ENCODE data around the gene AZI2.

GRCh38 chr3:28348629-28349468, at the start of gene AZI2, which contains the start of gene ZCWPW2:
- TF ChIP-seq, protein P1, sequence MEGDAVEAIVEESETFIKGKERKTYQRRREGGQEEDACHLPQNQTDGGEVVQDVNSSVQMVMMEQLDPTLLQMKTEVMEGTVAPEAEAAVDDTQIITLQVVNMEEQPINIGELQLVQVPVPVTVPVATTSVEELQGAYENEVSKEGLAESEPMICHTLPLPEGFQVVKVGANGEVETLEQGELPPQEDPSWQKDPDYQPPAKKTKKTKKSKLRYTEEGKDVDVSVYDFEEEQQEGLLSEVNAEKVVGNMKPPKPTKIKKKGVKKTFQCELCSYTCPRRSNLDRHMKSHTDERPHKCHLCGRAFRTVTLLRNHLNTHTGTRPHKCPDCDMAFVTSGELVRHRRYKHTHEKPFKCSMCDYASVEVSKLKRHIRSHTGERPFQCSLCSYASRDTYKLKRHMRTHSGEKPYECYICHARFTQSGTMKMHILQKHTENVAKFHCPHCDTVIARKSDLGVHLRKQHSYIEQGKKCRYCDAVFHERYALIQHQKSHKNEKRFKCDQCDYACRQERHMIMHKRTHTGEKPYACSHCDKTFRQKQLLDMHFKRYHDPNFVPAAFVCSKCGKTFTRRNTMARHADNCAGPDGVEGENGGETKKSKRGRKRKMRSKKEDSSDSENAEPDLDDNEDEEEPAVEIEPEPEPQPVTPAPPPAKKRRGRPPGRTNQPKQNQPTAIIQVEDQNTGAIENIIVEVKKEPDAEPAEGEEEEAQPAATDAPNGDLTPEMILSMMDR (tag by site-specific recombination; IDR thresholded peaks at IDR 0.05), result peak; percentile 44; the same call in 1 of the 2 replicates
- TF ChIP-seq ZNF24 (tag by site-specific recombination; IDR thresholded peaks at IDR 0.05) (no peak), ZNF274 (IDR thresholded peaks at IDR 0.05; ENCODE audit: low read length) (no peak), ZNF274 (tag by site-specific recombination; IDR thresholded peaks at IDR 0.05; ENCODE audit: borderline replicate concordance) (no peak), ZFHX2 (tag by site-specific recombination; conservative IDR thresholded peaks at IDR 0.05) (peak; percentile 62), ZNF660 (tag by site-specific recombination; IDR thresholded peaks at IDR 0.05) (0 out of 2 replicates have a peak, but pooled peaks have one; percentile 39), ZBTB20 (tag by site-specific recombination; IDR thresholded peaks at IDR 0.05) (peak; percentile 89), FEZF1 (tag by site-specific recombination; IDR thresholded peaks at IDR 0.05) (no peak), ZNF521 (tag by site-specific recombination; IDR thresholded peaks at IDR 0.05) (no peak)
